Mesothelial cell of epicardium (in vitro differentiated cells): Measurements from ENCODE around the gene TCEANC2. TPM values are rescaled to one million over a fixed set of nuclear protein-coding genes. Genes with fewer than 3 reads are reported as not detected.

Source experiments
- DNase-seq, 2 experiments: peaks; one replicate each; pipeline ENCODE4 v3.0.0; 2021; ENCODE audit warnings: low spot score in 2 of 2; ENCODE audit not compliant: unreplicated experiment in 2 of 2
- H3K27ac Mint-ChIP-seq: 2 replicates; pipeline ENCODE4 v1.8.0; 2021; ENCODE audit warnings: mixed read lengths
- H3K27me3 Mint-ChIP-seq: 2 replicates; pipeline ENCODE4 v1.8.0; 2021; ENCODE audit warnings: low read depth, mixed read lengths
- H3K36me3 Mint-ChIP-seq: 2 replicates; pipeline ENCODE4 v1.8.0; 2021; ENCODE audit warnings: mixed read lengths
- H3K4me1 Mint-ChIP-seq: 2 replicates; pipeline ENCODE4 v1.8.0; 2021; ENCODE audit warnings: mixed read lengths
- H3K4me3 Mint-ChIP-seq: 2 replicates; pipeline ENCODE4 v1.8.0; 2021; ENCODE audit warnings: mild to moderate bottlenecking, moderate library complexity, mixed read lengths
- H3K9me3 Mint-ChIP-seq: 2 replicates; pipeline ENCODE4 v1.8.0; 2021; ENCODE audit warnings: mixed read lengths
- total RNA-seq: library from RNA; stranded (reverse); gene quantifications from 3 replicates; pipeline ENCODE4 v1.2.1, GENCODE V29; 2021
- TF ChIP-seq, protein P1 (sequence below): fragments of 200-600 bp; sonication (generic); IDR thresholded peaks from one replicate; pipeline ENCODE4 v1.5.0; 2021; ENCODE audit warnings: antibody characterized with exemption; ENCODE audit not compliant: unreplicated experiment

Gene TCEANC2
- total RNA-seq, 1 donor from 2014 or later, result 7.8 TPM

DNA sequence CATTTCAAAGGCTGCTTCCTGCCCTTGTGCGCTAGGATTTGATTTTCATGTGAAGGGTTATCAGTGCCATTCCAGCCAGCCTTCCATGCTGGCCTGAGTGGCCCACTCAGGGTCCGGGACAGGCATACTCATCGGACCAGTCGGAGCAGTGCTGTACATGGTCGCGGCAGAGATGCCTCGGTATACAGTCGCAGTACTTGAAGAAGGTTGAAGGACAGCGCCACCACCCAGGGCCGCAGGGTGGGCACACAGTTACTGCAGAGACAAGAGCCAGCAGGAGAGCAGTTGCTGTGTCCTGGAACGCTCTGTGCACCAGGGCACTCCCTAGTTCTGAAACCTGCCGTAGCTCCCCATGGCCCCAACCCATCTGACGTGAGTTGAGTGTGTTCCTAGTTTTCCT, 44.5 kb upstream of the TCEANC2 start:
- Mint-ChIP-seq H3K4me1 (peaks cover 3% of the 10 kb centered on the region), H3K36me3 (no peaks in the 10 kb centered on the region), H3K9me3 (peaks cover 4% of the 10 kb centered on the region), H3K27me3 (peaks cover 9% of the 10 kb centered on the region), H3K27ac (no peak overlapping the region), H3K4me3 (no peak overlapping the region)
- TF ChIP-seq, protein P1, sequence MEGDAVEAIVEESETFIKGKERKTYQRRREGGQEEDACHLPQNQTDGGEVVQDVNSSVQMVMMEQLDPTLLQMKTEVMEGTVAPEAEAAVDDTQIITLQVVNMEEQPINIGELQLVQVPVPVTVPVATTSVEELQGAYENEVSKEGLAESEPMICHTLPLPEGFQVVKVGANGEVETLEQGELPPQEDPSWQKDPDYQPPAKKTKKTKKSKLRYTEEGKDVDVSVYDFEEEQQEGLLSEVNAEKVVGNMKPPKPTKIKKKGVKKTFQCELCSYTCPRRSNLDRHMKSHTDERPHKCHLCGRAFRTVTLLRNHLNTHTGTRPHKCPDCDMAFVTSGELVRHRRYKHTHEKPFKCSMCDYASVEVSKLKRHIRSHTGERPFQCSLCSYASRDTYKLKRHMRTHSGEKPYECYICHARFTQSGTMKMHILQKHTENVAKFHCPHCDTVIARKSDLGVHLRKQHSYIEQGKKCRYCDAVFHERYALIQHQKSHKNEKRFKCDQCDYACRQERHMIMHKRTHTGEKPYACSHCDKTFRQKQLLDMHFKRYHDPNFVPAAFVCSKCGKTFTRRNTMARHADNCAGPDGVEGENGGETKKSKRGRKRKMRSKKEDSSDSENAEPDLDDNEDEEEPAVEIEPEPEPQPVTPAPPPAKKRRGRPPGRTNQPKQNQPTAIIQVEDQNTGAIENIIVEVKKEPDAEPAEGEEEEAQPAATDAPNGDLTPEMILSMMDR, result no peak
- no peak for DNase-seq

DNA sequence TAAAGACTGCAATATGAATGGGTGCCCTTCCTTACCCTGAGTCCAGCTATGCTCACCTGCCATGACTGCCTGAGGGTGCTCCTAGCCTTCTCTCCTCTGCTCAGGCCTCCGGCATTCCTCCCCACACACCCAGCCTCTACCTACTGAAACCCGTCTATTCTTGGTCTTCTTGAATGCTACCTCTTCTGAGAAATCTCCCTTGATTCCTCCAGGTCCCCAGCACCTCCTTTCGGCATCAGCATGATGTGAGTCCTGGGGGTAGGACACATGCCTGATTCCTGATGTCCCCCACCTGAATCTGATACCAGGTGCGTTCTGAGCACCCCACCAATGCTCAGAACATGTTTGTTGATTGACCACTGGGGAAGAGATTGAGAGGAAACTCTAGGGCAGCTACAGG, 44.0 kb upstream of the TCEANC2 start:
- Mint-ChIP-seq H3K4me3 (no peak overlapping the region), H3K9me3 (peaks cover 4% of the 10 kb centered on the region), H3K27me3 (peaks cover 9% of the 10 kb centered on the region), H3K27ac (no peak overlapping the region), H3K4me1 (peaks cover 3% of the 10 kb centered on the region), H3K36me3 (no peaks in the 10 kb centered on the region)
- no peak for DNase-seq
- TF ChIP-seq, protein P1, result no peak

DNA sequence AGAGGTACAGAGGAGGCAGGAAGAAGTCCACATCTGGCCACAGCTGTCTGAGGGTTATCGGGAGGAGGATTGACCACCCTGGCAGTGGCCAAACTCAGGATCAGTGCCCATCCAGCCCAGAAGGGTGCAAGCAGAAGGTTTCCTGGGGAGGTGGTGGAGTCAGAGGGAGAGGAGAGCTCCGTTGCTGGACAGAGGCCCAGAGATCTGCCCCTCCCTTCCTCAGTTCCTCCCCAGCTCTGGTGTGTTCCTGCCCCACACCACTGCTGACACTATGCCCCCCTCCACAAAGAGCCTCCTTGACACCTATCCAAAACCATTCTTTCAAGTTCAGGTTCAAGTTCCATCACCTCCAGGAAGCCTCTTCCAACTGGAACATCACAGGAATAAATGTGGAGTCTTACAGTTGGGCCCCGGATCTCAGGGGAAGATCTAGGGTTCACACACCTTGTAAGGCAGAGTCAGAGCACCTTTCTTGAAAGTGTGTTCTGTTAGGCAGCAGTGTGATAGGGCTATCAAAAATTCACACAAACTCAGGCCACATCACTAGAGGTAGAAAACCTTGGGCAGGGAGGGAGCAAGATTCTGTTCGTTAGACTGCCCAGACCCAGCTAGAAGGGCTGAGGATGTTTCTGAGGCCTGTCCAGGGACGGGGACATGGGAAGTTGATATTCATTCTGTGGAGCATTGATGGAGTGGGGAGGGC, 42.8 kb upstream of the TCEANC2 start:
- Mint-ChIP-seq H3K4me3 (no peak overlapping the region), H3K27ac (no peak overlapping the region), H3K4me1 (peaks cover 3% of the 10 kb centered on the region), H3K27me3 (peaks cover 9% of the 10 kb centered on the region), H3K9me3 (peaks cover 2% of the 10 kb centered on the region), H3K36me3 (no peaks in the 10 kb centered on the region)
- TF ChIP-seq, protein P1, result no peak
- no peak for DNase-seq

DNA sequence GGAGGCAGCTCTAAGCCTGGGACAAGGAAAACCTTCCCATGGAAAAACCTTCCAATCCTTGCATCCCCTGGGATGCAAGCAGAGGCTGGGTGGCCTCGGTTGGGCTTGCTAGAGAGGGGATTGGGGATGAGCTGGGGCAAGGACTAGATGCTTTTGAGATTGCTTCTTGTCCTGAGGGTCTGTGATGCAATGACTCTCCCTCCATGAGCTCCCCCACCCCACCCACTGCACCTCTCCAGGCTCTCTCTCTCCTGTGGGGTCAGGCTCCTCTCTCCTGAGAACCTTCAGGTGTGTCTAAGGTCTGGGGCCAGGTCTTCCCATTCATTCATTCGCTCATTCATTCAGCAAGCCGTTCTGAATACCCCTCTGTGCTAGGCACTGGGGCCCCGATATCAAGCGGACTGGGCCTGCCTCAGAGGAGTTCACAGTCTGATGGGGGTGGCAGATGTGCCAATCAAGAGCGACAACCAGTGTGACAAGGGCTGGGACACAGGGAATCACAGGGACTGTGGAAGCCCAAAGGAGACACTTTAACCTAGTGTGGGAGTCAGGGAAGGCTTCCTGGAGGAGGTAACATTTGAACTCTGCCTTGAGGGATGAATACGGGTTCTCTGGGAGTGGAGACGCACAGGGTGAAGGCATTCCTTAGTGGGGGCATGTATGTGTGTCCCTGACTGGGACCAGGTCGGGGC, 41.9 kb upstream of the TCEANC2 start:
- H3K9me3 Mint-ChIP-seq, result no peaks in the 10 kb centered on the region
- TF ChIP-seq, protein P1, result no peak
- peaks cover 9% of the 10 kb centered on the region for H3K4me1 Mint-ChIP-seq
- H3K4me3 Mint-ChIP-seq, result no peak overlapping the region
- H3K36me3 Mint-ChIP-seq, result no peaks in the 10 kb centered on the region
- peaks cover 9% of the 10 kb centered on the region for H3K27me3 Mint-ChIP-seq
- no peak overlapping the region for H3K27ac Mint-ChIP-seq
- no peak for DNase-seq

DNA sequence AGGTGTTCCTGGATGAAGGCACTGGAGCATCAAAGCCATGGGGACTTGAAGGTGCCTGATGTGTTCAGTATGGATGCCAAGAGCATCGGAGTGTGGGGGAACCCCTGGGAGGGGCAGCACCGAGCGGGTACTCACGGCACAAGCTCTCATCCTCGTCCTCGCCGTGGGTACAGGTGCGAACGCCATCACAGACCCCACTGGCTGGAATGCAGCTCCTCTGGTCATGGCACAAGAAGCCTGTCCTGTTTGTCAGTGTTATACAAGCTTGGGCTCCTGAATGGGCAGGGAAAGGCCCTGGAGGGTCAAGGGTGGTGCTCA, 41.4 kb upstream of the TCEANC2 start:
- no peak overlapping the region for H3K4me3 Mint-ChIP-seq
- no peak overlapping the region for H3K27ac Mint-ChIP-seq
- DNase-seq, result no peak
- peaks cover 9% of the 10 kb centered on the region for H3K27me3 Mint-ChIP-seq
- TF ChIP-seq, protein P1, result no peak
- H3K9me3 Mint-ChIP-seq, result no peaks in the 10 kb centered on the region
- peaks cover 9% of the 10 kb centered on the region for H3K4me1 Mint-ChIP-seq
- no peaks in the 10 kb centered on the region for H3K36me3 Mint-ChIP-seq
